GM12873 (cell line): ENCODE measurements around the gene PURA.

ENCODE experiments used
- TF ChIP-seq, protein P1 (sequence below): IDR thresholded peaks from 2 replicates; pipeline ENCODE4 v1.5.1; 2012; ENCODE audit warnings: low read depth, mild to moderate bottlenecking, moderate library complexity, low read length, control low read depth; ENCODE audit not compliant: insufficient read depth; ENCODE audit errors: missing control alignments

Gene PURA

DNA sequence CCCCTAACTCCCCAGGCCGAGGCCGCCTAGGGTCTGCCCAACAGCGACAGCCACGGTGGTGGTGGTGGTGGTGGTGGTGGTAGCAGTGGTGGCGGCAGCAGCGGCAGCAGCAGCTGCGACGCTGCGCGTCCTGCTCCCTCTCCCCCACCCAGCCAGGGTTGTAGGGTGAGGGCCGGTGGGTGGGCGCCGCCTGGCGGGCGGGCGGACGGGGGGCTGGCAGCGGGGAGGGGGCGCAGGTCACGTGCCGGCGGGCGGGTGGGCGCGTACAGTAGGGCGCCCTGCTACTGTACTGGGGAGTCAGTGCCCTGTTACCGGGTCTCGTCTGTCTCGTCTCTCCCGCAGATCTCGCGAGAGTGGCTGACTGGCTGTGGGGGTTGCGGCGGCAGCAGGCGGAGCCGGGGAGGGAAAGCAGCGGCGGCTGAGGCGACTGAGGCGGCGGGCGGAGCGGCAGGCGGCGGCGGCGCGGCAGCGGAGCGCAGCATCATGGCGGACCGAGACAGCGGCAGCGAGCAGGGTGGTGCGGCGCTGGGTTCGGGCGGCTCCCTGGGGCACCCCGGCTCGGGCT lies at the start of gene PURA:
TSS of gene PURA (plus strand) at position 411 of the 565 bp plus-strand sequence. CDS start at position 484, 73 bp downstream.
- TF ChIP-seq, protein P1, sequence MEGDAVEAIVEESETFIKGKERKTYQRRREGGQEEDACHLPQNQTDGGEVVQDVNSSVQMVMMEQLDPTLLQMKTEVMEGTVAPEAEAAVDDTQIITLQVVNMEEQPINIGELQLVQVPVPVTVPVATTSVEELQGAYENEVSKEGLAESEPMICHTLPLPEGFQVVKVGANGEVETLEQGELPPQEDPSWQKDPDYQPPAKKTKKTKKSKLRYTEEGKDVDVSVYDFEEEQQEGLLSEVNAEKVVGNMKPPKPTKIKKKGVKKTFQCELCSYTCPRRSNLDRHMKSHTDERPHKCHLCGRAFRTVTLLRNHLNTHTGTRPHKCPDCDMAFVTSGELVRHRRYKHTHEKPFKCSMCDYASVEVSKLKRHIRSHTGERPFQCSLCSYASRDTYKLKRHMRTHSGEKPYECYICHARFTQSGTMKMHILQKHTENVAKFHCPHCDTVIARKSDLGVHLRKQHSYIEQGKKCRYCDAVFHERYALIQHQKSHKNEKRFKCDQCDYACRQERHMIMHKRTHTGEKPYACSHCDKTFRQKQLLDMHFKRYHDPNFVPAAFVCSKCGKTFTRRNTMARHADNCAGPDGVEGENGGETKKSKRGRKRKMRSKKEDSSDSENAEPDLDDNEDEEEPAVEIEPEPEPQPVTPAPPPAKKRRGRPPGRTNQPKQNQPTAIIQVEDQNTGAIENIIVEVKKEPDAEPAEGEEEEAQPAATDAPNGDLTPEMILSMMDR = no peak

DNA sequence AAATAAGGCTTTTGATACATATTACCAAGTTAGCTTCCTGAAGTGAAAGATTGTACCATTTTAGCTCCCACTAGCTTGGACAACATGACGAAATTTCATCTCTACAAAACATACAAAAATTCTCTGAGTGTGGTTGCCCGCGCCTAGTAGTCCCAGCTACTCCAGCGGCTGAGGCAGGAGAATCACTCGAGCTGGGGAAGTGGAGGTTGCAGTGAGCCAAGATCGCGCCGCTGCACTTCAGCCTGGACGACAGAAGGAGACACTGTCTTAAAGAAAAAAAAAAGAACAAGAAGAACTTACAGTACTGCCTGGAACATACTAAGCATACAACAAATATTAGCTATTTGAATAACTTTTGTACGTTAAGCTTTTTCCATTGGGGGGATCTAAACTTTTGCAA lies 41.1 kb upstream of the PURA start:
- TF ChIP-seq, protein P1 = no peak

DNA sequence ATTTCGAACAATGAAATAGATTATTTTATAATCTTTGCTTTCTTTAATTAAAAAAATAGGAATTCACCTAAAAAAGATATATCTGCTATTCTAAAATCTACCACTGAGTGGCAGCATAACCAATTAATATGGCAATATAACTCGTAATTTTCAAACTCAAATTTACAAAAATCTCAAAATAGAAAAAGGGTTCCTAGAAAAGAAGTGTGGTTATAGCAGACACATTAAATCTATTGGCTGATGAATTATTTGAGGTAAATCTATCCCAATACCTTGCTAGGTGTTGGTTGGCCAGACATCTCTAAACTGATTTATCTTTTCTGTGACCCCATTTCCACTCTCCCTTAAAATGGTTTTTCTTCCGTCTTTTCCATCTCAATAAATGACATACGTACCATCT lies 40.6 kb upstream of the PURA start:
- TF ChIP-seq, protein P1 = peak; percentile 16

DNA sequence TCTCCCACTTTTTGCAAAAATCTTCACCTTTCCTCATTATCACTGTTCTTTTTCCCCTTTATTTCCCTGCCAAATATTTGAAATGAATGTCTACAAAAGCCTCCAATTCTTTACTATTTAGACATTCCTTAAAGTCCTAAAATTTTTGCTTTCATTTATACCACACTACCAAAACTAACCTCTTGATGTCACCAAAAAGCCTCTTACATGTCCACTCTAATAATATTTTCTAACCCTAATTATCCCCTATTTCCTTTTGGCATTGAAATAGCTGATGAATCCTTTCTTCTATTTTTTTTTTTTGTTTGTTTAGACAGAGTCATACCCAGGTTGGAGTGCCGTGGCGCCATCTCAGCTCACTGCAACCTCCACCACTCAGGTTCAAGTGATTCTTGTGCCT lies 38.5 kb upstream of the PURA start:
- TF ChIP-seq, protein P1 = no peak

DNA sequence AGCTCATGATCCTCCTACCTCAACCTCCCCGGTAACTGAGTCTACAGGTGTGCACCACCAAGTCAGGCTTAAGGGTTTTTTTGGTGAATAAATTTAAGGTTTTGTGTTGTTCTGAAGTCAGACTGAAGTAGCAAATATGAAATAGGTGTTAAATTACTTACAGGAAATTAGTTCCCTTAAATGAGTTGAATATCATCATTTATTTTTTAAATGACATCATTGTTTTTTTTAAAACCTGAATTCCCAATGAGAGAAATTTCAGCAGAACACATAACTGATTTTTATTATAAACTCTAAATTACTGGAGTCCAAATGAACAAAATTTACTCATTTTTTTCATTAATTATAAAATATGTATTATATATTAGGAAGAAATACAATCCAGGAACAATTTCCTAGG lies 37.8 kb upstream of the PURA start:
- TF ChIP-seq, protein P1 = no peak

DNA sequence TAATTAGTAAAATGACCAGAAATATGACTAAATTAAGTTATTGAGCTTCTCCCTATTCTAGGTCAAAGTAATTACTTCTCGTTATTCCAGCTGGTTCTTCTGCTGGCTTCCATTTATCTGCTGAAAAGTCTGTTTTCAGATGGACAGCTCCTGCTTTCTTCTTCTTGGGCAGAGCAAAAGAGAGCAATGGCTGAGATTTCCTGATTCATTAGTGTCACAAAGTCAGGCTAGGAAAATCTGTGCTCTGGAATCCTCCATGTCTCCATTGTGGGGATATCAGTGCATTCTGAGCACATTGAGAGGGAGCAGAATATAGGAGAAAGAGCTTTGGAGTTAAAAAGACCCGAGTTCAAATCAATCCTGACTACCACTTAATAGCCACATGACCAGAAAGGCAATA lies 37.1 kb upstream of the PURA start:
- TF ChIP-seq, protein P1 = no peak

DNA sequence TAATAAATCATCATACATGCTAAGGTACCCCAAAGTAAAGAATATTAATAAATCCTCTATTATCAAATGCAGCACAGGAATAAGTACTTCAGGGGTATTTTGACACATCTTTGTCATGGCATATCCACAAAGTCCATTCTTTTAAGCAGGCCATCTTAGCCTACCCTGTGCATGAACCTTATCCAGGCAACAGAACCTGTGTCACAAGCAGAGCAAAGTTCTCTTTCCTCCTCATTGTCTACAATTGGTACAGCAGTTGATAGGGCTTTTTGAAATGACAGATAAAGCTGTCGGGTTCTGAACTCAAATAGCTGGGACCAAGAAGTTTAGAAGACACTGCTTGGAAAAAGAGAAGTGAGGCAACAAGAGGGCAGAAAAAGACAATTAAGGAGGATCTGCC lies 30.8 kb upstream of the PURA start:
- TF ChIP-seq, protein P1 = no peak
